ENCODE measurements around the gene TMEM151B.
A peak's percentile ranks its signal among the peaks of the same experiment; 100 is the strongest.
"Not testable (repeated sequence)": the region's sequence is repeated elsewhere in the genome, so short reads cannot be mapped to it uniquely, and the experiment has no call there.

TMEM151B gene

GRCh38 chr6:44304282-44305199 is 34.3 kb downstream of the TMEM151B start:
- peak; percentile 16 for DNase-seq (ENCODE audit: low read depth)

- no peak for DNase-seq (ENCODE audit: low read depth)
Observed at GRCh38 chr6:44305200-44305725, 35.0 kb downstream of the TMEM151B start.

- no peak for DNase-seq (ENCODE audit: low read depth)
Observed at GRCh38 chr6:44306710-44307109, 36.5 kb downstream of the TMEM151B start.

GRCh38 chr6:44307217-44307616 is 37.0 kb downstream of the TMEM151B start:
- no peak for DNase-seq (ENCODE audit: low read depth)

- no peak for DNase-seq (ENCODE audit: low read depth)
Observed at GRCh38 chr6:44309092-44309491, 38.8 kb downstream of the TMEM151B start.

- no peak for DNase-seq (ENCODE audit: low read depth)
Observed at GRCh38 chr6:44309631-44310030, 39.4 kb downstream of the TMEM151B start.

GRCh38 chr6:44310241-44310640 is 40.0 kb downstream of the TMEM151B start:
- no peak for DNase-seq (ENCODE audit: low read depth)

- DNase-seq (ENCODE audit: low read depth), result no peak
Observed at GRCh38 chr6:44311304-44311703, 41.1 kb downstream of the TMEM151B start.

GRCh38 chr6:44311767-44312166 is 41.5 kb downstream of the TMEM151B start:
- DNase-seq (ENCODE audit: low read depth), result no peak

GRCh38 chr6:44312901-44313788 is 42.9 kb downstream of the TMEM151B start, which contains the start of gene AARS2:
AARS2 (minus strand) TSS chr6:44313347; CDS start chr6:44313323, 24 bp downstream.
- peak; percentile 91 for DNase-seq (ENCODE audit: low read depth)

GRCh38 chr6:44314657-44315056 is 44.4 kb downstream of the TMEM151B start:
- not testable (repeated sequence) for DNase-seq (ENCODE audit: low read depth)

- no peak for DNase-seq (ENCODE audit: low read depth)
Observed at GRCh38 chr6:44315516-44315915, 45.3 kb downstream of the TMEM151B start.

GRCh38 chr6:44315951-44316350 is 45.7 kb downstream of the TMEM151B start:
- DNase-seq (ENCODE audit: low read depth), result no peak

- no peak for DNase-seq (ENCODE audit: low read depth)
Observed at GRCh38 chr6:44316481-44316880, 46.2 kb downstream of the TMEM151B start.

GRCh38 chr6:44317136-44317631 is 46.9 kb downstream of the TMEM151B start:
- DNase-seq (ENCODE audit: low read depth), result not testable (repeated sequence)

- no peak for DNase-seq (ENCODE audit: low read depth)
Observed at GRCh38 chr6:44321210-44321609, 51.0 kb downstream of the TMEM151B start.

- DNase-seq (ENCODE audit: low read depth), result no peak
Observed at GRCh38 chr6:44327096-44327495, 56.8 kb downstream of the TMEM151B start.

- DNase-seq (ENCODE audit: low read depth), result no peak
Observed at GRCh38 chr6:44327760-44328159, 57.5 kb downstream of the TMEM151B start.

GRCh38 chr6:44328203-44328602 is 58.0 kb downstream of the TMEM151B start:
- DNase-seq (ENCODE audit: low read depth), result not testable (repeated sequence)

- DNase-seq (ENCODE audit: low read depth), result no peak
Observed at GRCh38 chr6:44329858-44330257, 59.6 kb downstream of the TMEM151B start.

- no peak for DNase-seq (ENCODE audit: low read depth)
Observed at GRCh38 chr6:44332585-44332984, 62.3 kb downstream of the TMEM151B start.

GRCh38 chr6:44333273-44333919 is 63.1 kb downstream of the TMEM151B start:
- DNase-seq (ENCODE audit: low read depth), result no peak

All from stimulated activated CD8-positive, alpha-beta memory T cell treated with anti-CD3 and anti-CD28 coated beads, Interleukin-12 subunit alpha, Interleukin-12 subunit beta, amount 100 ng/mL, for 1 hour (primary cell).